ENCODE data around the gene N4BP3.

- TF ChIP-seq CTCF (IDR thresholded peaks at IDR 0.05): no peak
- TF ChIP-seq SMAD3 (CRISPR knock-in tag; IDR thresholded peaks at IDR 0.05; ENCODE audit: borderline replicate concordance): no peak
Measured at GRCh38 chr5:178129296-178129695, 16.0 kb downstream of the N4BP3 start.

Data from WTC11 (cell line).